HG03432 (cell line): ENCODE data around the gene TNC.

Experiments
- ATAC-seq: cut with Tn5 transposase; IDR thresholded peaks from one replicate; pipeline ENCODE4 v1.9.1; 2021; ENCODE audit warnings: mild to moderate bottlenecking, moderate library complexity; ENCODE audit not compliant: unreplicated experiment

Gene TNC

DNA sequence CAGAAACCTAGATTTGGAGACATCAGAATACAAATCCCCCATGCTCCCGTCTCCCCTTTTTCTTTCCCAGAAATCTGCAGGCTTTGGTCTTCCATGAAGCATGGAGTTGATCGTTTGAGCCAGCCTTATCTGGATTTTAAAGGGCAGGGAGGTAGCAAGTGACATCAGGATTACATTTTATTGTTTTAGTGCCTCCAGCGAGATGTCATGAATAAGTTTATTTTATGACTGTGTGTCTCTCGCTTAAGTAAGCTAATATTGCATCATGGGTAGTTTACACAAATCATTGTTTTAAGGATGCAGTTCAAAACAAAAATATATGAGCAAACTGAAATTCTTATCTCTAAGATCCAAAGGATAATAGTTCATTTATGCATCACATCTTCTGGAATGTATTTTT, 136.9 kb downstream of the TNC start:
- no peak for ATAC-seq

DNA sequence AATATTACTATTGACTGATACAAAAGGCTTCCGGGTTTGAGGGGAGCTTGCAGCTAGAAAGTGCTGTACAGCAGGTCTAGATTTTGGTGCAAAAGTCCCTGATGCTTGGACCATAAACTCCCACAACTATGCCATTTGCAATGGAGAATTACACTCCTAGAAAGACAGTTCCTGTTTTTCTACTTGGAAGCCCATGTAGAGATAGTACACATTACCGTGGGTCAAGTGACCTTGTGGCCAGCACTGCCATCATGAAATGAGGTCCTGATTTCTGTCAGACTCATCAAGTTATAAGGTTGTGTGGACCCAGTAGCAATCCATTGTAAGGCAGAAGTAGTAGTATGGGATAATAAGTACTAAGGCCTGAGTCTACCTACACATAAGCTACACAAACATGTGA, 144.7 kb downstream of the TNC start:
- no peak for ATAC-seq

- no peak for ATAC-seq
Measured at GRCh38 chr9:114972510-114973136, 145.3 kb downstream of the TNC start.
